ENCODE measurements around the gene GALNT9. TPM values are rescaled to one million over a fixed set of nuclear protein-coding genes. Genes with fewer than 3 reads are reported as not detected.

Gene GALNT9
- total RNA-seq, 4 donors from 2014 or later = not detected

GRCh38 chr12:132171968-132172521, 157.3 kb downstream of the GALNT9 start:
- no peak overlapping the region for H3K27ac ChIP-seq
- DNase-seq = no peak
- no peak for TF ChIP-seq CTCF (IDR thresholded peaks at IDR 0.05)
- no peak for TF ChIP-seq POLR2A (IDR thresholded peaks at IDR 0.05)
- intact Hi-C loops (cut with DNase I) = no loop called here
- peaks cover 0 to 100% (median 1%) of the 10 kb centered on the region in 4 donors for H3K27me3 ChIP-seq
- no peaks in the 10 kb centered on the region for H3K36me3 ChIP-seq
- H3K9me3 ChIP-seq = no peaks in the 10 kb centered on the region
- 83 to 90% methylated on average over 4 to 7 of the region's 28 CpGs for WGBS, 2 donors
- peaks cover 0 to 30% (median 0%) of the 10 kb centered on the region in 3 donors for H3K4me1 ChIP-seq
- no peak overlapping the region for H3K4me3 ChIP-seq

GRCh38 chr12:132171293-132171967, 158.0 kb downstream of the GALNT9 start:
- H3K36me3 ChIP-seq = no peaks in the 10 kb centered on the region
- peaks cover 0 to 30% (median 0%) of the 10 kb centered on the region in 3 donors for H3K4me1 ChIP-seq
- TF ChIP-seq POLR2A (IDR thresholded peaks at IDR 0.05) (no peak), CTCF (IDR thresholded peaks at IDR 0.05) (no peak)
- no peak overlapping the region for H3K27ac ChIP-seq
- DNase-seq = no peak
- H3K4me3 ChIP-seq = no peak overlapping the region
- WGBS, 2 donors = 19 to 80% methylated on average over 1 to 3 of the region's 24 CpGs
- intact Hi-C loops (cut with DNase I) = no loop called here
- peaks cover 0 to 95% (median under 1%) of the 10 kb centered on the region in 4 donors for H3K27me3 ChIP-seq
- no peaks in the 10 kb centered on the region for H3K9me3 ChIP-seq

- intact Hi-C loops (cut with DNase I) = no loop called here
- no peak overlapping the region for H3K4me3 ChIP-seq
- TF ChIP-seq POLR2A (IDR thresholded peaks at IDR 0.05) (no peak), CTCF (IDR thresholded peaks at IDR 0.05) (no peak)
- WGBS, 2 donors = 65 to 71% methylated on average over 8 to 13 of the region's 33 CpGs
- DNase-seq = no peak
- H3K27ac ChIP-seq = no peak overlapping the region
- H3K36me3 ChIP-seq = no peaks in the 10 kb centered on the region
- H3K27me3 ChIP-seq = peaks cover 0 to 89% (median 0%) of the 10 kb centered on the region in 4 donors
- no peaks in the 10 kb centered on the region for H3K9me3 ChIP-seq
- peaks cover 0 to 23% (median 0%) of the 10 kb centered on the region in 3 donors for H3K4me1 ChIP-seq
Observed at GRCh38 chr12:132170637-132171292, 158.6 kb downstream of the GALNT9 start.

- Histone ChIP-seq H3K36me3 (no peaks in the 10 kb centered on the region), H3K4me1 (peaks cover 0 to 20% (median 0%) of the 10 kb centered on the region in 3 donors), H3K4me3 (no peak overlapping the region), H3K9me3 (no peaks in the 10 kb centered on the region), H3K27me3 (peaks cover 0 to 83% (median 0%) of the 10 kb centered on the region in 4 donors), H3K27ac (no peak overlapping the region)
- intact Hi-C loops (cut with DNase I) = no loop called here
- TF ChIP-seq POLR2A (IDR thresholded peaks at IDR 0.05) (no peak), CTCF (IDR thresholded peaks at IDR 0.05) (no peak)
- DNase-seq = no peak
- 6 to 16% methylated on average over 6 to 12 of the region's 16 CpGs for WGBS, 2 donors
Observed at GRCh38 chr12:132170094-132170636, 159.2 kb downstream of the GALNT9 start.

- intact Hi-C loops (cut with DNase I) = no loop called here
- WGBS, 2 donors = 35 to 89% methylated on average over 5 to 9 of the region's 17 CpGs
- no peak overlapping the region for H3K27ac ChIP-seq
- DNase-seq = no peak
- peaks cover 0 to 77% (median 0%) of the 10 kb centered on the region in 4 donors for H3K27me3 ChIP-seq
- H3K36me3 ChIP-seq = no peaks in the 10 kb centered on the region
- H3K4me3 ChIP-seq = no peak overlapping the region
- H3K4me1 ChIP-seq = peaks cover 0 to 20% (median 0%) of the 10 kb centered on the region in 3 donors
- TF ChIP-seq POLR2A (IDR thresholded peaks at IDR 0.05) = no peak
- TF ChIP-seq CTCF (IDR thresholded peaks at IDR 0.05) = no peak
- H3K9me3 ChIP-seq = no peaks in the 10 kb centered on the region
Observed at GRCh38 chr12:132169376-132169775, 160.0 kb downstream of the GALNT9 start.
